GM19467 (cell line): ENCODE results near the gene WDFY2.
A peak's percentile ranks its signal among the peaks of the same experiment; 100 is the strongest.
"Not testable (repeated sequence)": the region's sequence is repeated elsewhere in the genome, so short reads cannot be mapped to it uniquely, and the experiment has no call there.

ENCODE experiments used
- ATAC-seq: cut with Tn5 transposase; IDR thresholded peaks from one replicate; pipeline ENCODE4 v1.9.1; 2021; ENCODE audit warnings: mild to moderate bottlenecking, moderate library complexity; ENCODE audit not compliant: unreplicated experiment

Gene WDFY2

DNA sequence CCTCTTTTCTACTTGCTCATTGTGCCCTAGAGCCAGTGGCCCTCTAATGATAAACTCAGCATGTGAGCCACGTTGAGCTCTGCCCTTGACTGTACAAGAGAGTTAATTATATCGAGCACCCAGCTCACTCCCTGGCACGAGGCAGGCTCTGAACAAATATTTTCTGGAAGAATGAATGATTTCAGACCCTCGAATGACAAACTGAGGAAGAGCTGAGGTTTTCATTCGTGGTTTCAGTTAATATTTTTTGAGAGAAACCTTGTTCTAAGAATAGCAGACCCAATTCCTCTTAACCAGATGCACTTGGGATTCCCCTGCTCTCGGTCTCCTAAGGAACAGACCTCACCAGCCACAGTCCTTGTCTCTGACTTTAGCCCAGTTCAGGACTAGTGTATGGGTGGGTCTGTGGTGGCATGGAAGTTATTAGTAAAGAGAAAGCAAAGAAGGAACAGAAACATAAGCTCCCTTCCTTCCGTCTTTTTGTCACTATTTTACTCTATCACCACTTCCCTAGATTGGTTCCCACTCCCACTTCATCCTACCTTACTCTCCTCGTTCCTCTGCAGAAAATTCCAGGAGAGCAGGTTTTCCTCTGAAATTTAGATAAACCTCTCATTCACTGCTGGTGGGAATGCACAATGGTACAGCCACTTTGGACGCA, 22.1 kb upstream of the WDFY2 start:
- ATAC-seq = peak; percentile 66

DNA sequence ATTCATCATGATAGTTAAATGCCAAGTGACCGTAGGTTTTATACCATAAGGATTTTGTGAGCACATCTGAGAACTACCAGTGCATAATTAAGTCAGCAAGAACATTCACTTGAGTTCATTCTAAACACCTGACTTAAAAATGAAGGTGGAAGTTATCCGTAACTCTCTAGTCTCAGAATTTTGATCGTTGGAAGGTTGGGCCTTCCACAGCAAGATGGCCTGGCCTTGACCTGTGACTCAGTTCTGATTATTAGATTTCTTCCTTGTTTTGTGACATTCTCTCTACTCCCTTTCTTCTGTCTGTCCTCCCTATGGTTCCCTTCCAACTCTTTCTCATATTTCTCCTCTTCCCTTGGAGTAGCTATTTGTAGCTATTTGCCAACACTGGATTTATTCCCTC, 20.0 kb upstream of the WDFY2 start:
- ATAC-seq = no peak

DNA sequence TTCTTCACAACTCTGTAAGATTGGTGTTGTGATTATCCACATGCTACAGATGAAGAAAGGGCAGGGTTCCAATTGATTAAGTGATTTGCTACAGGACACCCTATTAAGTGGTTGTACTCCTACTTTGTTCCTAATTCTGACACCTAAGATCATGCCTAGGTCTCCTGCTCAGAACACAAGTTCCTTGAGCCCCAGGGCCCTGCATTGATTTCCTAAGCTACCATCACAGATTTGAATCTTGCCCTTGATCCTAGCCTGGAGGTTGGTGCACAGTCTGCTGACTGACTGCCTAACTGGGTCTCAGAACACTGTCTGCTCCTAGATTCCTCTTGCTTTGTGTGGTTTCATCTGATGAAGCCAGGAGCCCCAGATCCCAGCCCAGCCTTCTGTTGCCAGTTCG, 19.6 kb upstream of the WDFY2 start:
- no peak for ATAC-seq

DNA sequence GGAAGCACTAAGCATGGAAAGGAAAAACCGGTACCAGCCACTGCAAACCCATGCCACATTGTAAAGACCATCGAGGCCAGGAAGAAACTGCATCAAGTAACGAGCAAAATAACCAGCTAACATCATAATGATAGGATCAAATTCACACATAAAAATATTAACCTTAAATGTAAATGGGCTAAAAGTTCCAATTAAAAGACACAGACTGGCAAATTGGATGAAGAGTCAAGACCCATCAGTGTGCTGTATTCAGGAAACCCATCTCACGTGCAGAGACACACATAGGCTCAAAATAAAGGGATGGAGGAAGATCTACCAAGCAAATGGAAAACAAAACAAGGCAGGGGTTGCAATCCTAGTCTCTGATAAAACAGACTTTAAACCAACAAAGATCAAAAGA, 15.3 kb upstream of the WDFY2 start:
- ATAC-seq = not testable (repeated sequence)

DNA sequence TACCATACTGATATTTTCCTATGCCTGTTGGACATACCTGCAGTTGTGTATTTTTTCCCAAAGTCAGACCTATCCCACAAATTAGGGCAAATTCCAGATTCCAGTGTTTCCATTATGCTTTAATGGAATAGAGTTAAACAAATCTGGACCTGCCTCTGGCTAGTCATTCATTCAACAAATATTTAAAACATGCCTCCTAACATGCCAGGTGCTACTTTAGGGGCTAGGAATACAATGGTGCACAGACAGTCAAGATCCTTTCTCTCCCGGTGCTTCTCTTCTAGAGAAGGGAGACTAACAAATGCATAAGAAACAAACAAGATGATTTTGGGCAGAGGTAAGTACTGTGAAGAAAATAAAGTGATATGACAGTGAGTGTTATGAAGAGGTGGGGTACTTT, 7.5 kb upstream of the WDFY2 start:
- no peak for ATAC-seq

DNA sequence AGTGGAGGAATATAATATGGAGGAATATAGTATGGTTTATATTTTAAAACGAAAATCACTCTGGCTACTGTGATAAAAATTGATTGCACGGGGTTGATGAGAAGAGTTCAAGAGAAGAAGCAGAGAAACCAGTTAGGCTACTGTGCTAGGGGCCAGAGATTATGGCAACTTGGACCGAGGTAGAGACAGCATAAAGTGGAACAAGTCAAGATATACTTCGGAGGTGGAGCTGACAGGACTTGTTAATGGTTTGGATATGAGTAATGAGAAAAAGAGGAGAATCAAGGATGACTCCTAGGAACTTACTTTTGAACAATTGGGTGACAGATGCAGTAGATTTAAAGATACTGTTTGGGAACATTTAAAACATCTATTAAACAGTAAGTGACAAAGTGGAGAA, 6.6 kb upstream of the WDFY2 start:
- no peak for ATAC-seq

DNA sequence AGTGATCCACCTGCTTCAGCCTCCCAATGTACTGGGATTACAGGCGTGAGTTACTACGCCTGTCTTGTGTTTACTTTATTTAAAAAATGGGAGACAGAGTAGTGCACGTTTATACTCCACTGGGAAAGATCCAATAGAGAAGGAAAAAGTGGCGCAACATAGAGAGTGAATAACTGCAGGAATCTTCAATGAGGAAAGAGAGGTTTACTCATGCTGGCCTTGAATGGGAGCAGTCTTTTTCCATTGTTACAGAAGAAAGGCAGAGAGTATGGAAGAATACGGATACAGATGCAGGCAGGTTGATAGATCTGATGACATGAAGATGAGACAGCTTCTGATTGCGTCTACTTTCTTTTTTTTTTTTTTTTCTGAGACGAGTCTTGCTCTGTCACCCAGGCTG, 4.6 kb upstream of the WDFY2 start:
- ATAC-seq = no peak

DNA sequence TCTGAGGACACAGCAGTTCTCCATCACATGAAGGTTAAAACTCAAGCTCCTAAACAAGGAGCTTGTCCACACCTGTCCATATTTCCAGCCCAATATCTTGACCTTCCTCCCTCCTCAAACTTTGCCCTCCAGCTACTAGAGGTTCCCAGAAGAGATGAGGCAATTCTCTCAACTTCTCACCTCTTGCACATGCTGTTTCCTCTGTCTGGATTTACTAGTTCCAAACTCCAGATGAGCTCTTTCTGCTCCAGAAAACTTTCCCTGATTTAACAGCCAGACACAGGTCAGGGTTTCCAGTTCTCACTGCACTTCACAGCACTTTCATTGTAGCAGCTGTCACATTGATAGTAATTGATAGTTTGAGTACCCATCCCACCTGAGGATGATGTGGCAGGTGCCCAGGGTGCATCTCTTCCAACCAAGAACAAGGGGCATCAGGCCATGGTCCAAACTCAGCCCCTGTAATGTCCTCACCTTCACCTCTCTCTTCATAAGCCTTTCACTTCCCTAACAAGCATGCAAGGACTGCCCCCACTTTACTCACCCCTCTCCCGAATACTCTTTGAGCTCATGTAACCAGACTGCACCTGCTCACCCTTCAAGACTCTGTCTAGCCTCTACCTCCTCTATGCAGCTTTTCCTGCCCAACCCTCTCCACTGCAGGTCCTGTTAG, 3.0 kb upstream of the WDFY2 start:
- no peak for ATAC-seq

DNA sequence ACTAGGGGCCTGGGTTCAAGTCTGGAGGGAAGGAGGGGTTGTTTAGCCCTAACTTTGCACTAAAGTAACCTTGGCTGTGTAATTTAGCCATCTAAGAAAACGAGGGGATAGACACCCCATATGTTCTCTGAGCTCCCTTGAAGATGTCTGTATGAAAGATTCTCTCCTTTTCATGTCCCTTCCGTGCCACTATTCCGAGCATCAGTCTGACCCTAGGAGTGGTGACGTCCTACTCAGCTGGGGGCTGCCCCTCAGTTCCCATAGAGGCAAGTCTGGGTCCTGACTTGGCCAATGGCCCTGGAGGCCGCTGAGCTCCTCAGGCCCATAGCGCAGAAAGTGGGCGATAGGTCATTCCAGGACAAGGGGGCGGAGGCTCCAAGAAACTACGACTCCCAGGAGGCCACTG, 790 bp upstream of the WDFY2 start:
- ATAC-seq = no peak

DNA sequence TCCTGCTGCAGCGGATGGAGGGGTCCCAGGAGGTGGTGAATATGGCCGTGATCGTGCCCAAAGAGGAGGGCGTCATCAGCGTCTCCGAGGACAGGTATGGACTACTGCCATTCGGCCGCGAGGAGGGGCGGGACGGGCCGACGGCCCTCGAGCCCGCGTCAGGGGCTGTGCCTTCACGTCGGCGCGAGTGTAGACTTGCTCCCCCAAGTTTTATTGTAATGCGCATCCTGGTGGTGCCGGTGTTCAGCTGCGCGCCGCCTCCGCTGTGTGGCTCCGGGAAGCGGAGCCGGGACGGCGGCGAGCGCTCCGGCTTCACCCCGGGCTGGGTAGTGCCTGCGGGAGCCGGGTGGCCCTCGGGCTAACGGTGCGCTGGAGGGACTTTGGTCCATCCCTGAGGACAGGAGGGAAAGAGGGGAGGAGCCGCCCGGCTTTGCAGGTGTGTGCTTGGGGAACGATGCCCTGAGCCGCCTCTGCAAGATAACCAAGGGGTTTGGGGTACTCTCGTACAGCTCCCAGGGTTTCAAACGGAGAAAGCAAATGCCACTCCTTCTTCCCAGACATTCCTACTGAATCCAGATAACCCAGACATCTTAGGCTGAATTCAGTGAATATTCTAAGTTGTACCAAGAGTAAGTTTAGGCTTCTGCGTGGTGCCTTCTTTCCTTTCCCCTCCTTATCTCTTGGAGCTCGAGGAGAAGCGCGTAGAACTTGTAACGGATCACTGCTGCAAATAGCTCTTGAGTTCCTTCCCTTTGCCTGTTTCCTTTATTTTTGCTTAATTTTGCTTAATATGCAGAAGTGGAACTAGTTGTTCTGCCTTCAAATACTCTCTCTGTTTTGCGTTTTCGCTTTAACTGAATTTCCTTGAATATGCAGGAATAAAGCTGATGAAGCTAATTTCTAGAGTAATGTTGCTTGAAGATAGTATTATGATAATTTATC, 740 bp downstream of the WDFY2 start:
- peak; percentile 34 for ATAC-seq

DNA sequence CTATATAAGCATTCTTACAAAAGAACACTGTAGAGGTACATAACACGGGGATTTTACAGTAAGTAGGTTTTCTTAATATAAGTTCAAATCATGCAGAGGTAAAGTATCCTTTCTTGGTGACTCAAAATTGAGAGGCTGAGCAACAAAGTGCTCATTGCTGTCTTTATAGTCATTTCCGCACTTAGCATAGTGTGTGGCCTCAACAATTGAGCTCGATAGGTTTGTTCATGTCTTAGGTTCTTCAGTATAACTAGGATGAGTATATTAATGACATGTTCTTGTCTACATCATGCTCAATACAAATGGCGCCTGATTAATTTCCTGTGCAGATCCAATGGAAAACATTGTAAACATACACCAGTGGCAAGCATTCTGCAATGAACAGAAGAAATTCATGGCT, 1.4 kb downstream of the WDFY2 start:
- ATAC-seq = no peak

DNA sequence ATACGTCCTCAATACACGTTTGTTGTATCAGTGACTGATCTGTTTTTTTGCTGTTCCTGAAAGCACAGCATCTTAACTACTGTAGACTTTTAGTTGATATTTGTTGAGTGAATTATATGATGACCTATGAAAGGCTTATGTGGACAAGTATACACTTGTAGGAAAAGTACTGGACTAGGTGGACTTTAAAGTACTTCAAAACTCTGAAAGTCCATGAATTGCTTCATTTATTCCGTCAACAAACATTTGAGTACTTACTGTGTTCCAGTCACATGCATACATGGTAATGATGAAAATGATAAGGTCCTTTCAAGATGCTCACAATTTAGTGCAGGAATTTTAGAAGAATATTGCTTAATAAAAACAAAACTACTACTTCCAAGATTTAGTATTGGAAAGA, 3.1 kb downstream of the WDFY2 start:
- no peak for ATAC-seq

DNA sequence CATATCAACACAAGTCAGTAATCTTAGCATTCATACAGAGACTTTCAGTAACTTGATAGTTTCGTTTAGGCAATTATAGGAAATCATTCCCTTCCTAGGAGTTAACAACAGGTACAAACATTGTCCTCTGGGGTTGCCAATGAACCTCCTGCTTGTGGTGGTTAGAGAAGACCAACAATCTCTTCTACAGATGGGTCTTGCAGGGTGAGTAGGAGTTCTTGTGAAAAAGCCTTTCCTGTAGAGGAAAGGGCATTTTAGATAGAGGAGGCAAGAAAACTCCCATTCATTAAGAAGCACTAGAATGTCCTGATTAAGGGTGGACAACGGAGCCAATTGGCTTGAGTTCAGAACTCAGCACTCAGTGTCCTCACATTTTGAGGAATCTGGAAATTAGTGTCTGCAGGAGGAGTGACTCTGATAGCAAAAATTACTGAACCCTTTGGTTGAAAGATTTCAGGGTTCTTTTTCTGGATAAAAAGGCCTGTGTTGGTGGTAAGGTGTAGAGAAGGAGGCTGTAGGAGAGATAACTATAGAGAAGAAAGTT, 4.2 kb downstream of the WDFY2 start:
- ATAC-seq = no peak

DNA sequence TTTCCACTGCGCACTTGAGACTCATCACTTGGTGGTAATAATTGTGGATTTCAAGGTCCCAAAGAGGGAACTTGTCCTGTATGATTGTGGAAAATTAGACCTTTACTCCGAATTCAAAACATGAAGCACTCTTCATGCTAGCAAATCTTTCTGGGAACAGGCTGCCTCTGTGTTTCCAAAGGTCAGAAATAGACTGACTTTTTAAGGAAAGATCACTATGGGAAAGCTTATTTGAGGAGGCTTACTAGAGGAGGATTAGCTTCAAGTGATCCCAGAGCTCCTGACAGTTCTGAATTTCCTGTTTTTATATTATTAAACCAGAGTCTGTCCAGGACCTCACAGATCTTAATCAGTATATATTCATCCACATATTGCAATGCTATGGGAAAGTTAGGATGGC, 5.5 kb downstream of the WDFY2 start:
- ATAC-seq = no peak

DNA sequence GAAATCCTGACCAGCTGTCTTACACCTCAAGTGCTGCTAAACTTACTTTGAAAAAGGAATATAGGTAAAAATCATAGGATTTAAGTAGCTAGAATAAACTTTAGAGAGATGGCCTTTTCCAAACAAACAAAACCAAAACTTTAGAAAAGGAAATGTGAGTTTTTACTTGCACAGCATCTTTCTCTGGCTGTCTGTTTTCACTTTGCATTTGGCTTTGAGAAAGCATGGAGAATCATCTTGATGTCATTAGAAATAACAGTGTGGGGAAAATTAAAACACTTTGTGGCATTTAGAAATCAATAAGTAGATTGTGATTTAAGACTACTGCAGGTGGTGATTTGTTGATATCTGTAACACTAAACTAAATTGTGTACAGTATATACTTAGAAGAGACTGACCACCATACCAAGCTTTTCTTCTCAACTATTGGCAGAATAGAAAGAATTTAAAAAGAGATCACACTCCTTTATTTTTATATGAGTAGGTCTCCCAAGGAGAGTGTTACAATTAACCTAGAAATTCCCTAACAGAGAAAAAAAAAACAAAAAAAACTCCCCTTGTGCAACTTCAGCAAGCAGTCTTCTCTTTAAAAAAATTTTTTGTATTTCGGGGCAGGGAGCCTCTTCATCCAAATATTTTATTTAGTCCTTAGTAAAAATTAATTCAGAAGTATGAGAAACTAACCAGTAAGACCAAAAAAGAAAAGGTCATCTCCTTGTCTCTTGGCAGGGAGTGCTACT, 6.1 kb downstream of the WDFY2 start:
- ATAC-seq = no peak

DNA sequence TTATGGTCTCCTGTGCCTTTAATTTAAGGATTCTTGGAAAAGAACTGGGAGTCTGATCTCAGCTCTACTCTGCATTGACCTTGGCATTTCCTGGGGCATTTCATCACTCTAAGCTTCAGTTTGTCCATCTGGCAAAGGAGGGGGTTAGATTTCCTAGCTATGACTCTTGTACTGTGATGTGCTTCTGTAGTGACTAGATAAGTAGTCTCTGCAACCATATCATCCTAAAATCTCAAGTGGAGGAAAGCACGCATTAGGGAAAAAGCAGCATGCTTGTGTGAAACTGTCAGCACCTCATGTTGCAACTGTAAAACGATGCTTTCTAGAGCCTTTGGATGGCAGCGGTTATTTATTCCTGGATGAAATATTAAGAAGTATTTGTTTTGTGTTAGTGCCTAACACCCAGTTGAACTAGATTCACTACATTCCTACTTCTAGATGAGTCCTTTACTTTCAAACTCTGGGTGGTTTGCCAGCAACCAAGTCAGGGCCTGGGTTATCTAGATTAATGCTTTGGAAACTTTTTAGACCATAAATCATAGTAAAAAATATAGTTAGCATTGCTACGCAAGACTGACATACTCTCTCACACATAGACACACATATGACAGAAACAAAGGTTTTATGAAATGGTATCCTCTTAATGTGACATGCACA, 6.8 kb downstream of the WDFY2 start:
- no peak for ATAC-seq

DNA sequence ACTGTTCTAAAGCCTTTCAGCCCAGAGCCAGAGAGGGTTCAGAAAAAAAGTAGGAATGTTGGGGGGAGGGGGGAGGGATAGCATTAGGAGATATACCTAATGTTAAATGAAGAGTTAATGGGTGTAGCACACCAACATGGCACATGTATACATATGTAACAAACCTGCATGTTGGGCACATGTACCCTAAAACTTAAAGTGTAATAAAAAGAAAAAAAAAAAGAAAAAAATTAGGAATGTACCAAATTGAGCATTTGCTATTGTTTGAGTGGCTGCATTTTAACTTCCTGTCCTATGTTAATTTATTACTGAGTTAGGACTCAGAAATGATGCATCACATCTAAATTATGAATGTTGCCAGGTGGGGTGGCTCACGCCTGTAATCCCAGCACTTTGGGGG, 7.7 kb downstream of the WDFY2 start:
- ATAC-seq = not testable (repeated sequence)

DNA sequence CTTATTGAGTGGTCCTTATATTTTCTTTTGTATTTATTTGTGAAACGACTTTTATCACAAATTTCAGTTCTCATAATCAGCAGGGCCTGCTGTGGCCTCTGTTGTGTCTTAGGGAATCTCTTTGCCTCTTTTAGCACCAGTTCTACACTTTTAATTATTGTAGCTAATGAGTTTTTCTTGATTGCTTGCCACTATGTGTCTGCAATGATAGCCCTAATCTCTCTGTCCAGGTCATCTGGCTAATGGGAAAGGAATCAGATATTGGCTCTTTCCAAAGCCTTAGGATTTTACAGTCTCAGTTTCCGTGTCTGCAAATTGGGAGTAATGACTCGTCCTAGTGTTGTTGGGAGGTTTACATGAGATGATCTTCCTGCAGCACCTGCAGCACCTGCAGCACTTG, 10.2 kb downstream of the WDFY2 start:
- no peak for ATAC-seq

DNA sequence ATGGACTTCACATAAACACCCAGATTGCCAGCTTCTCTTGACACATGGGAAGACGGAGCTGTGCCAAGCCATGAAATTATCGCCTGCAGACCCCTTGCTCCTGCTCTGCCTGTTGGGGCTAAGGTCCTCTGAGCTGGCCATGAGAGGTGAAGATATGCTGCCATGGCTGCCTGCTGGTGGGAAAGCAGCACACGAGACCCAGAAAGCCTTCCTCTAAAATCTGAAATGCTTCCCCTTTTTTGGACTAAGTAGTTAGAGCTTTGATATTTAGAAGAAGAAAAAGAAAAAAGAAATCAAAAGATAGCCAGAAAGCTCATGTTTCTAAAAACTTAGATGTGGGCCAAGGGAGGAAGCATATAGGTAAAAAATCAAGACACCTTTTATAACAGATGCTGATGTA, 11.2 kb downstream of the WDFY2 start:
- no peak for ATAC-seq

DNA sequence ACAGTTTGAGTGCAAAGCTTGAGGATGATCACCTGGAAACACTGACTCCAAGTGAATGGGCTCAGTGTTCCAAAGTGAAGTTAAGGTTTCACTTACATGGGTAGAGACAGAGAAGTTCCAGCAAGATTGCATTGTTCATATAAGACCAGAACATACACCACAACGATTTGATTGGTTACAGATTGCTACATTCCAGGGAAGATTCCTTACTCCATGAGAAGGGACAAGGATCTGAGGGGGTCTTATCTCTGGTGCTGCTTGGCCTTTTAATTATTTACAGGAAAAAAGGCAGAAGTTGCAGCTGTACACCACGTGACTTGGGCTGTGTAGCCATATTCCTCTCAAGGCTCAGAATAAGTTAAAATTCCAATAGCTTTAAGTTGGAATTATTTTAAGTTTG, 12.3 kb downstream of the WDFY2 start:
- ATAC-seq = no peak
